ENCODE results near the gene RYR1. TPM values are rescaled to one million over a fixed set of nuclear protein-coding genes. Genes with fewer than 3 reads are reported as not detected.
A peak's percentile ranks its signal among the peaks of the same experiment; 100 is the strongest.
"Not testable (repeated sequence)": the region's sequence is repeated elsewhere in the genome, so short reads cannot be mapped to it uniquely, and the experiment has no call there.

Gene RYR1
- total RNA-seq, 1 donor from 2014 or later, result 4.5 TPM

GRCh38 chr19:38565691-38566105 lies 132.2 kb downstream of the RYR1 start:
- DNase-seq, result no peak

GRCh38 chr19:38569368-38569983 lies 136.0 kb downstream of the RYR1 start:
- no peak for DNase-seq

GRCh38 chr19:38571682-38572081 lies 138.2 kb downstream of the RYR1 start:
- DNase-seq, result no peak

GRCh38 chr19:38577826-38578225 lies 144.3 kb downstream of the RYR1 start:
- DNase-seq, result no peak

- DNase-seq, result not testable (repeated sequence)
These were observed 145.8 kb downstream of the RYR1 start for GRCh38 chr19:38579304-38579703.

GRCh38 chr19:38580080-38580479 lies 146.6 kb downstream of the RYR1 start:
- DNase-seq, result no peak

GRCh38 chr19:38583219-38583984 lies 149.9 kb downstream of the RYR1 start:
- no peak for DNase-seq

GRCh38 chr19:38583985-38584305 lies 150.5 kb downstream of the RYR1 start:
- no peak for DNase-seq

GRCh38 chr19:38587562-38587961 lies 154.1 kb downstream of the RYR1 start:
- no peak for DNase-seq

GRCh38 chr19:38588041-38588440 lies 154.6 kb downstream of the RYR1 start:
- DNase-seq, result no peak

GRCh38 chr19:38592940-38593339 lies 159.4 kb downstream of the RYR1 start:
- no peak for DNase-seq

- peak; percentile 11 for DNase-seq
These were observed 162.8 kb downstream of the RYR1 start for GRCh38 chr19:38596057-38596981.

- no peak for DNase-seq
These were observed 163.6 kb downstream of the RYR1 start for GRCh38 chr19:38597075-38597474.

- DNase-seq, result no peak
These were observed 166.2 kb downstream of the RYR1 start for GRCh38 chr19:38599722-38600121.

GRCh38 chr19:38602856-38603255 lies 169.4 kb downstream of the RYR1 start:
- not testable (repeated sequence) for DNase-seq

GRCh38 chr19:38606131-38606530 lies 172.6 kb downstream of the RYR1 start:
- DNase-seq, result no peak

- DNase-seq, result no peak
These were observed 180.8 kb downstream of the RYR1 start for GRCh38 chr19:38614289-38614688.

GRCh38 chr19:38615007-38615581 lies 181.6 kb downstream of the RYR1 start:
- no peak for DNase-seq

GRCh38 chr19:38616265-38616664 lies 182.8 kb downstream of the RYR1 start:
- no peak for DNase-seq

GRCh38 chr19:38617283-38617763 lies 183.8 kb downstream of the RYR1 start:
- no peak for DNase-seq

GRCh38 chr19:38617764-38618589 lies 184.5 kb downstream of the RYR1 start, which contains the start of gene MAP4K1:
Gene MAP4K1, minus strand, starts transcription at chr19:38617953. Its CDS starts 58 bp downstream, at chr19:38617895.
- no peak for DNase-seq
